ENCODE results near the gene GGACT.

GRCh38 chr13:100625447-100625846, 36.9 kb upstream of the GGACT start:
- TF ChIP-seq, protein P1, sequence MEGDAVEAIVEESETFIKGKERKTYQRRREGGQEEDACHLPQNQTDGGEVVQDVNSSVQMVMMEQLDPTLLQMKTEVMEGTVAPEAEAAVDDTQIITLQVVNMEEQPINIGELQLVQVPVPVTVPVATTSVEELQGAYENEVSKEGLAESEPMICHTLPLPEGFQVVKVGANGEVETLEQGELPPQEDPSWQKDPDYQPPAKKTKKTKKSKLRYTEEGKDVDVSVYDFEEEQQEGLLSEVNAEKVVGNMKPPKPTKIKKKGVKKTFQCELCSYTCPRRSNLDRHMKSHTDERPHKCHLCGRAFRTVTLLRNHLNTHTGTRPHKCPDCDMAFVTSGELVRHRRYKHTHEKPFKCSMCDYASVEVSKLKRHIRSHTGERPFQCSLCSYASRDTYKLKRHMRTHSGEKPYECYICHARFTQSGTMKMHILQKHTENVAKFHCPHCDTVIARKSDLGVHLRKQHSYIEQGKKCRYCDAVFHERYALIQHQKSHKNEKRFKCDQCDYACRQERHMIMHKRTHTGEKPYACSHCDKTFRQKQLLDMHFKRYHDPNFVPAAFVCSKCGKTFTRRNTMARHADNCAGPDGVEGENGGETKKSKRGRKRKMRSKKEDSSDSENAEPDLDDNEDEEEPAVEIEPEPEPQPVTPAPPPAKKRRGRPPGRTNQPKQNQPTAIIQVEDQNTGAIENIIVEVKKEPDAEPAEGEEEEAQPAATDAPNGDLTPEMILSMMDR (IDR thresholded peaks at IDR 0.05), result no peak
- TF ChIP-seq SIN3A (IDR thresholded peaks at IDR 0.05; ENCODE audit: borderline replicate concordance, insufficient read depth, low read depth, low read length), result no peak

Data from Panc1 (cell line).